DOHH2 (cell line): Measurements from ENCODE around the gene ETNK2.

ENCODE experiments used
- H3F3A ChIP-seq: fragments of 200-600 bp; sonication (generic), shearing (Covaris generic); 2 replicates; pipeline ENCODE4 v1.6.0; 2016; ENCODE audit warnings: antibody characterized with exemption, mild to moderate bottlenecking; ENCODE audit not compliant: control insufficient read depth, insufficient read depth
- H3K27ac ChIP-seq: fragments of 200-600 bp; sonication (generic); 2 replicates; pipeline ENCODE4 v1.5.1; 2014; ENCODE audit warnings: low read depth, mild to moderate bottlenecking, low read length, moderate library complexity
- H3K27me3 ChIP-seq: fragments of 200-600 bp; sonication (generic); 2 replicates; pipeline ENCODE4 v1.6.1; 2014; ENCODE audit warnings: mild to moderate bottlenecking, low read length, mixed read lengths; ENCODE audit not compliant: control insufficient read depth
- H3K36me3 ChIP-seq: fragments of 200-600 bp; sonication (generic); 2 replicates; pipeline ENCODE4 v1.6.1; 2014; ENCODE audit warnings: mild to moderate bottlenecking, low read length, moderate library complexity, mixed read lengths; ENCODE audit not compliant: control insufficient read depth
- H3K4me1 ChIP-seq: fragments of 200-600 bp; sonication (generic); 2 replicates; pipeline ENCODE4 v1.6.1; 2014; ENCODE audit warnings: mild to moderate bottlenecking, low read length, mixed read lengths; ENCODE audit not compliant: control insufficient read depth
- H3K4me2 ChIP-seq: fragments of 200-600 bp; sonication (generic); 2 replicates; pipeline ENCODE4 v1.6.0; 2014; ENCODE audit warnings: mild to moderate bottlenecking, low read length, moderate library complexity
- H3K4me3 ChIP-seq: fragments of 200-600 bp; sonication (generic); 2 replicates; pipeline ENCODE4 v1.5.1; 2014; ENCODE audit warnings: mild to moderate bottlenecking, low read length, mixed read lengths
- H3K79me2 ChIP-seq: fragments of 200-600 bp; sonication (generic); 2 replicates; pipeline ENCODE4 v1.6.1; 2014; ENCODE audit warnings: mild to moderate bottlenecking, low read length, mixed read lengths; ENCODE audit not compliant: control insufficient read depth
- H3K9me2 ChIP-seq: fragments of 200-600 bp; sonication (generic); replicated peaks from 2 replicates; pipeline ENCODE4 v1.6.1; 2014; ENCODE audit warnings: mild to moderate bottlenecking, low read length, mixed read lengths; ENCODE audit not compliant: control insufficient read depth
- H3K9me3 ChIP-seq: fragments of 200-600 bp; sonication (generic); 2 replicates; pipeline ENCODE4 v1.6.1; 2014; ENCODE audit warnings: antibody characterized with exemption, low read length, mixed read lengths; ENCODE audit not compliant: control insufficient read depth, insufficient read depth
- H4K20me1 ChIP-seq: fragments of 200-600 bp; sonication (generic); 2 replicates; pipeline ENCODE4 v1.6.0; 2014; ENCODE audit warnings: low read depth, mild to moderate bottlenecking, antibody characterized with exemption, low read length, moderate library complexity; ENCODE audit not compliant: control insufficient read depth, insufficient read depth
- EZH2phosphoT487 ChIP-seq: fragments of 200-600 bp; sonication (generic); IDR thresholded peaks from 2 replicates; pipeline ENCODE4 v1.6.1; 2017; ENCODE audit warnings: borderline replicate concordance, mild to moderate bottlenecking, antibody characterized with exemption, low read length, moderate library complexity, mixed read lengths
- TF ChIP-seq, protein P1 (sequence below): fragments of 200-600 bp; sonication (generic); IDR thresholded peaks from one replicate; pipeline ENCODE4 v1.5.1; 2014; ENCODE audit warnings: antibody characterized with exemption, mild to moderate bottlenecking, low read depth, low read length; ENCODE audit not compliant: poor library complexity, severe bottlenecking

Gene ETNK2

DNA sequence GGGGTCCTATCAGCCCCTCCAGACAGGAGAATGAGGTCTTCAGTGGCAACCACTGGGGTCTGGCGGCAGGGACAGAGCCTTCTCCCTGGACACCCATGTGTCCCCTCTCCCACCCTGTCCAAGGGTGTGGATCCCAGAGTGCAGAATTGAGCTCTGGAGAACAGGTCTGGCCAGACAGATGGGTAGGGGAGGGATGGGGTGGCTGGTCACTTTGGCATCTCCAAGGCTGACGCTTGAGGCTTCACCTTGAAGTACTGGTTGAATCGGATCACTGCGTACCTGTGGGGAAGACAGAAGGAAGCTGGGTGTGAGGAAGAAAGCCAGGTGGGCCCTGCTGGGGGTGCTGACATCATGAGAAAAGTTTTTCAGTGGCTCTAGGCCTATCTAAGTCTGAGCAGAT lies 19.9 kb downstream of the ETNK2 start:
- H3K4me1 ChIP-seq = no peaks in the 10 kb centered on the region
- H3K9me3 ChIP-seq = no peaks in the 10 kb centered on the region
- H3K27ac ChIP-seq = no peak overlapping the region
- H3K4me3 ChIP-seq = no peak overlapping the region
- H3K4me2 ChIP-seq = no peak overlapping the region
- no peaks in the 10 kb centered on the region for H3K9me2 ChIP-seq
- no peaks in the 10 kb centered on the region for H3F3A ChIP-seq
- TF ChIP-seq, protein P1, sequence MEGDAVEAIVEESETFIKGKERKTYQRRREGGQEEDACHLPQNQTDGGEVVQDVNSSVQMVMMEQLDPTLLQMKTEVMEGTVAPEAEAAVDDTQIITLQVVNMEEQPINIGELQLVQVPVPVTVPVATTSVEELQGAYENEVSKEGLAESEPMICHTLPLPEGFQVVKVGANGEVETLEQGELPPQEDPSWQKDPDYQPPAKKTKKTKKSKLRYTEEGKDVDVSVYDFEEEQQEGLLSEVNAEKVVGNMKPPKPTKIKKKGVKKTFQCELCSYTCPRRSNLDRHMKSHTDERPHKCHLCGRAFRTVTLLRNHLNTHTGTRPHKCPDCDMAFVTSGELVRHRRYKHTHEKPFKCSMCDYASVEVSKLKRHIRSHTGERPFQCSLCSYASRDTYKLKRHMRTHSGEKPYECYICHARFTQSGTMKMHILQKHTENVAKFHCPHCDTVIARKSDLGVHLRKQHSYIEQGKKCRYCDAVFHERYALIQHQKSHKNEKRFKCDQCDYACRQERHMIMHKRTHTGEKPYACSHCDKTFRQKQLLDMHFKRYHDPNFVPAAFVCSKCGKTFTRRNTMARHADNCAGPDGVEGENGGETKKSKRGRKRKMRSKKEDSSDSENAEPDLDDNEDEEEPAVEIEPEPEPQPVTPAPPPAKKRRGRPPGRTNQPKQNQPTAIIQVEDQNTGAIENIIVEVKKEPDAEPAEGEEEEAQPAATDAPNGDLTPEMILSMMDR = no peak
- TF ChIP-seq EZH2phosphoT487 = no peak
- H3K27me3 ChIP-seq = peaks cover 16% of the 10 kb centered on the region; the same call in 1 of the 2 replicates
- H4K20me1 ChIP-seq = no peaks in the 10 kb centered on the region
- H3K79me2 ChIP-seq = no peaks in the 10 kb centered on the region
- H3K36me3 ChIP-seq = no peaks in the 10 kb centered on the region

DNA sequence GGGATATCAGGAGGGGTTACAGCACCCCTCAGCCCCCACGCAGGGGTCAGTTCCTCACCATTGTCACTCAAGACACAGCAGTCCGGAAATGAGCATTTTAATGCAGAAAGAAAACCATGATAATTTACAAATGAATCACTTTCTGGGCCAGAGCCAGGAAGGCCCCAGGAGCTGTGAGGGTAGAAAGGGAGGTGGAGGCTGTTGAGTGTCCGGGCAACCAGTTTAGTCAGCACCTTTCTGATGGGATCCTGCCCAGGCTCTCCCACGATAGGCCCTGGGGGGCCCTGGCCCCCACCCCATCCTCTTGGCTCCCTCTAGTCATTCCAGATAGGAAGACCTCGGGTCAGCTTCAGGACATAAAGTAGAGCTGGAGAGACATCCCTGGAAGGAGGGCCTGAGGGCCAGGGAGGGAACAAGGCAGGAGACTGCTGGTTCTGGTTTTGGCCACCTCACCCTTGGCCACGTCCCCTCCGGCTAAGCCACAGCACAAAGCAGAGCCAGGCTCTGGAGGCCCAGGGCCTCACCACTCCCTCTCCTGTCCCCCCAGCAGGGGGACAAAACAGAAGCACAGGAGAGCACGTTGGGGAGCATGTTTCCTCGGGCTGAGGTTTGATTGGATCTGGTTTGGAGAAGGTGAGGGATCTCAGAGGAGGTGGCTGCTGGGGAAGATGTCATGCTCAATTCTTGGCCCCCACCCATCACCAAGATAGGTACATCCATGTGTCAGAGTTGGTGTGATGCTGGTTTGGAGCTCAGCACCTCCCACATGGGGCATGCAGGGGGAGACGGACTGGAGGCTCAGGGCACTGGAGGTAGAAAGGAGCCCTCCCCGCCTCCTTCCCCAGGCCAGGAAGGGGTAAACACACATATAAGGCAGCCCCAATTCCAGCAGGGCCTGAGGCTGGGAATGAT lies 20.6 kb downstream of the ETNK2 start:
- H3K4me3 ChIP-seq = no peak overlapping the region
- H3K4me1 ChIP-seq = no peaks in the 10 kb centered on the region
- H3K4me2 ChIP-seq = no peak overlapping the region
- TF ChIP-seq EZH2phosphoT487 = no peak
- TF ChIP-seq, protein P1 = no peak
- no peaks in the 10 kb centered on the region for H3K9me3 ChIP-seq
- H3K36me3 ChIP-seq = no peaks in the 10 kb centered on the region
- H3K79me2 ChIP-seq = no peaks in the 10 kb centered on the region
- H4K20me1 ChIP-seq = no peaks in the 10 kb centered on the region
- H3K27ac ChIP-seq = no peak overlapping the region
- no peaks in the 10 kb centered on the region for H3F3A ChIP-seq
- no peaks in the 10 kb centered on the region for H3K9me2 ChIP-seq
- H3K27me3 ChIP-seq = peaks cover 16% of the 10 kb centered on the region; the same call in 1 of the 2 replicates

DNA sequence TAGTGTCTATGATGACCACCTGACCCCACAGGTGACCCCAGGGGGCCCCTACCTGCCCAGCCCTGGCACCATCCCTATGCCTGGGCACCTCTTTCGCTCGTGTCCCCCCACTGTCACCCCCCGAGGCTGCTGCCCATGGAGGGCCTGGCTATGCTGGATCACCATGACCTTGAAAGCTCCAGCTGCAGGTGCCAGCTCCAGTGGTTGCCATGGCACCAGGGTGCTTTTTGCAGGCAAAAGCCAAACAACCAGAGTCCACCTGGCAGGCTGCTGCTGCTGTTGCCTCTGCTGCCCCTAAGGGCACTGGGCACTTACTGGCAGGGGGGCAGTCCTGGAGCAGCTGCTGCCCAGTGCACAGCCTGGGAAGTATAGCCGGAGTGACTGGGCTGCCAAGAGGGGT lies 21.7 kb downstream of the ETNK2 start:
- TF ChIP-seq, protein P1 = no peak
- no peak for TF ChIP-seq EZH2phosphoT487
- H3K27ac ChIP-seq = no peak overlapping the region
- H3K4me2 ChIP-seq = no peak overlapping the region
- no peaks in the 10 kb centered on the region for H3K79me2 ChIP-seq
- no peaks in the 10 kb centered on the region for H3K36me3 ChIP-seq
- H3K9me3 ChIP-seq = no peaks in the 10 kb centered on the region
- H3K9me2 ChIP-seq = no peaks in the 10 kb centered on the region
- H3K4me1 ChIP-seq = no peaks in the 10 kb centered on the region
- H3K4me3 ChIP-seq = no peak overlapping the region
- no peaks in the 10 kb centered on the region for H3F3A ChIP-seq
- peaks cover 11% of the 10 kb centered on the region; the same call in 1 of the 2 replicates for H3K27me3 ChIP-seq
- H4K20me1 ChIP-seq = no peaks in the 10 kb centered on the region
